Peyer's patch (tissue), 4 donors: ENCODE measurements around the gene CHST1.

Source experiments
- POLR2A ChIP-seq, 2 donors: fragments of 450-650 bp; IDR thresholded peaks; one replicate each; pipeline ENCODE4 v1.5.1; 2017; ENCODE audit warnings: antibody characterized with exemption in 2 of 2, mild to moderate bottlenecking in 2 of 2, moderate library complexity in 2 of 2
- TF ChIP-seq, protein P1 (sequence below), 6 experiments: fragments of 450-650 bp in 4 of 6; fragments of 200-600 bp in 2 of 6; sonication (generic) in 1 of 6; IDR thresholded peaks; one replicate each; pipeline ENCODE4 v1.5.1; 2017 to 2019; ENCODE audit warnings: antibody characterized with exemption in 6 of 6, mild to moderate bottlenecking in 3 of 6, moderate library complexity in 1 of 6

DNA sequence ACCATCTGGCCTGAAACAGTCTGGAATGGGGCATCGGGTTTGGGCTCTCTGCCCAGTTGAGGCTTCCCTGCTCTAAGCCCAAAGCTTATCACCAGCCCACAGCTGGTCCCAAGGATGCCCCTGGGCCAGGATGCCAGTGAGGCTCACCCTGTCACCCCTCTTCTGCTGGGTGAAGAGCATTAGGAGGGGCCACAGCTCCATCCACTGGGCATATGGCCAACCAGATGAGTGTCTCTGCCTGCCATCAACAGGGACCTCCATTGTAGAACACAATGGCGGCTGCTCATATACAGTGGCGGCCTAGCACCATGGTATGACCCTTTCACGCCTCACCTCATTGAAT lies 5.6 kb downstream of the CHST1 start:
- TF ChIP-seq POLR2A (IDR thresholded peaks at IDR 0.05), result no peak
- TF ChIP-seq, protein P1, sequence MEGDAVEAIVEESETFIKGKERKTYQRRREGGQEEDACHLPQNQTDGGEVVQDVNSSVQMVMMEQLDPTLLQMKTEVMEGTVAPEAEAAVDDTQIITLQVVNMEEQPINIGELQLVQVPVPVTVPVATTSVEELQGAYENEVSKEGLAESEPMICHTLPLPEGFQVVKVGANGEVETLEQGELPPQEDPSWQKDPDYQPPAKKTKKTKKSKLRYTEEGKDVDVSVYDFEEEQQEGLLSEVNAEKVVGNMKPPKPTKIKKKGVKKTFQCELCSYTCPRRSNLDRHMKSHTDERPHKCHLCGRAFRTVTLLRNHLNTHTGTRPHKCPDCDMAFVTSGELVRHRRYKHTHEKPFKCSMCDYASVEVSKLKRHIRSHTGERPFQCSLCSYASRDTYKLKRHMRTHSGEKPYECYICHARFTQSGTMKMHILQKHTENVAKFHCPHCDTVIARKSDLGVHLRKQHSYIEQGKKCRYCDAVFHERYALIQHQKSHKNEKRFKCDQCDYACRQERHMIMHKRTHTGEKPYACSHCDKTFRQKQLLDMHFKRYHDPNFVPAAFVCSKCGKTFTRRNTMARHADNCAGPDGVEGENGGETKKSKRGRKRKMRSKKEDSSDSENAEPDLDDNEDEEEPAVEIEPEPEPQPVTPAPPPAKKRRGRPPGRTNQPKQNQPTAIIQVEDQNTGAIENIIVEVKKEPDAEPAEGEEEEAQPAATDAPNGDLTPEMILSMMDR (IDR thresholded peaks at IDR 0.05), result no peak
